ENCODE results near the gene GDPD4. TPM values are rescaled to one million over a fixed set of nuclear protein-coding genes. Genes with fewer than 3 reads are reported as not detected.

Gene GDPD4
- total RNA-seq, 6 donors from 2014 or later = not detected

GRCh38 chr11:77167791-77168190, 133.7 kb downstream of the GDPD4 start:
- no peaks in the 10 kb centered on the region for H3K4me1 ChIP-seq
- no peak overlapping the region for H3K4me3 ChIP-seq
- no peak for ATAC-seq (ENCODE audit: low FRiP score in 2 of 2)
- H3K36me3 ChIP-seq = no peaks in the 10 kb centered on the region
- 73 to 89% methylated on average over 6 to 8 of the region's 8 CpGs for WGBS, 2 donors
- TF ChIP-seq CTCF (IDR thresholded peaks at IDR 0.05) = no peak
- TF ChIP-seq EP300 (IDR thresholded peaks at IDR 0.05) = no peak
- no peak for TF ChIP-seq POLR2A (IDR thresholded peaks at IDR 0.05)
- TF ChIP-seq POLR2AphosphoS5 (IDR thresholded peaks at IDR 0.05) = no peak
- H3K9me3 ChIP-seq = no peaks in the 10 kb centered on the region
- H3K27ac ChIP-seq = no peak overlapping the region
- no peak for DNase-seq
- no peaks in the 10 kb centered on the region for H3K27me3 ChIP-seq

GRCh38 chr11:77167111-77167626, 134.3 kb downstream of the GDPD4 start:
- no peak for TF ChIP-seq POLR2AphosphoS5 (IDR thresholded peaks at IDR 0.05)
- no peak for TF ChIP-seq CTCF (IDR thresholded peaks at IDR 0.05)
- TF ChIP-seq POLR2A (IDR thresholded peaks at IDR 0.05) = no peak
- no peak for TF ChIP-seq EP300 (IDR thresholded peaks at IDR 0.05)
- no peak for DNase-seq
- no peak for ATAC-seq (ENCODE audit: low FRiP score in 2 of 2)
- Histone ChIP-seq H3K27me3 (no peaks in the 10 kb centered on the region), H3K36me3 (no peaks in the 10 kb centered on the region), H3K9me3 (no peaks in the 10 kb centered on the region), H3K4me1 (no peaks in the 10 kb centered on the region), H3K4me3 (no peak overlapping the region), H3K27ac (no peak overlapping the region)
- 91 to 93% methylated on average over 5 to 9 of the region's 9 CpGs for WGBS, 2 donors

Other genes with a start within 250 kb of the GDPD4 start
- gene CAPN5, start 234.7 kb downstream of the GDPD4 start, total RNA-seq = 1 to 10 TPM; 2.6 to 8.4 (median 4.4) TPM
- 1 to 10 TPM in 1 of 6 donors, under 1 TPM in 1, not detected in 4; 0.77 to 5.2 TPM for gene OMP, start 198.8 kb downstream of the GDPD4 start, total RNA-seq
- 10 to 100 TPM in 1 of 6 donors, 1 to 10 TPM in 5; 2.4 to 27.2 (median 6.2) TPM for gene MYO7A, start 173.4 kb downstream of the GDPD4 start, total RNA-seq
- gene PAK1, start 172.4 kb upstream of the GDPD4 start, total RNA-seq = 10 to 100 TPM; 14.9 to 49.2 (median 30.1) TPM

All from upper lobe of left lung (tissue), 6 donors.